Measurements from ENCODE around the gene DPH1.
A peak's percentile ranks its signal among the peaks of the same experiment; 100 is the strongest.

Gene DPH1

GRCh38 chr17:2023256-2023655, 6.7 kb upstream of the DPH1 start:
- no peaks in the 10 kb centered on the region for H3K4me1 ChIP-seq
- H3K27me3 ChIP-seq (ENCODE audit: control insufficient read depth, insufficient read depth, low read length) = no peaks in the 10 kb centered on the region
- no peaks in the 10 kb centered on the region for H3K36me3 ChIP-seq (ENCODE audit: control insufficient read depth, insufficient read depth, low read length)
- TF ChIP-seq CTCF (IDR thresholded peaks at IDR 0.05) = no peak
- no peaks in the 10 kb centered on the region for H3K79me2 ChIP-seq
- no peak overlapping the region for H2AFZ ChIP-seq
- no peaks in the 10 kb centered on the region for H3K9me3 ChIP-seq (ENCODE audit: control insufficient read depth, low read length)
- no peak overlapping the region for H3K27ac ChIP-seq
- no peak overlapping the region for H3K4me2 ChIP-seq (ENCODE audit: low read length)
- H3K4me3 ChIP-seq (ENCODE audit: low read depth, low read length) = no peak overlapping the region
- no peak overlapping the region for H3K9ac ChIP-seq

GRCh38 chr17:2023692-2024571, 6.0 kb upstream of the DPH1 start:
- TF ChIP-seq CTCF (IDR thresholded peaks at IDR 0.05) = no peak
- peak overlapping the region; percentile 83 for H3K4me2 ChIP-seq (ENCODE audit: low read length)
- H3K27ac ChIP-seq = no peak overlapping the region
- H3K9me3 ChIP-seq (ENCODE audit: control insufficient read depth, low read length) = no peaks in the 10 kb centered on the region
- H3K79me2 ChIP-seq = no peaks in the 10 kb centered on the region
- H2AFZ ChIP-seq = peak overlapping the region; percentile 84
- no peaks in the 10 kb centered on the region for H3K27me3 ChIP-seq (ENCODE audit: control insufficient read depth, insufficient read depth, low read length)
- no peaks in the 10 kb centered on the region for H3K36me3 ChIP-seq (ENCODE audit: control insufficient read depth, insufficient read depth, low read length)
- no peaks in the 10 kb centered on the region for H3K4me1 ChIP-seq
- H3K4me3 ChIP-seq (ENCODE audit: low read depth, low read length) = peak overlapping the region; percentile 54
- H3K9ac ChIP-seq = no peak overlapping the region

GRCh38 chr17:2024572-2025219, 5.3 kb upstream of the DPH1 start:
- Histone ChIP-seq H3K9me3 (ENCODE audit: control insufficient read depth, low read length) (no peaks in the 10 kb centered on the region), H3K36me3 (ENCODE audit: control insufficient read depth, insufficient read depth, low read length) (no peaks in the 10 kb centered on the region), H3K4me3 (ENCODE audit: low read depth, low read length) (peak overlapping the region; percentile 54), H3K4me2 (ENCODE audit: low read length) (peak overlapping the region; percentile 83), H3K4me1 (no peaks in the 10 kb centered on the region), H3K9ac (no peak overlapping the region), H3K79me2 (no peaks in the 10 kb centered on the region), H3K27me3 (ENCODE audit: control insufficient read depth, insufficient read depth, low read length) (no peaks in the 10 kb centered on the region), H2AFZ (peak overlapping the region; percentile 84), H3K27ac (no peak overlapping the region)
- TF ChIP-seq CTCF (IDR thresholded peaks at IDR 0.05) = no peak

GRCh38 chr17:2025220-2025621, 4.7 kb upstream of the DPH1 start, which contains the start of gene RTN4RL1:
TSS of gene RTN4RL1 (minus strand) at chr17:2025334. CDS start at chr17:2024865, 469 bp downstream.
- H3K27ac ChIP-seq = no peak within 1 kb of the TSS
- H2AFZ ChIP-seq = peak within 1 kb of the TSS; percentile 84
- H3K27me3 ChIP-seq (ENCODE audit: control insufficient read depth, insufficient read depth, low read length) = no peaks in the 10 kb centered on the region
- peak within 1 kb of the TSS; percentile 83 for H3K4me2 ChIP-seq (ENCODE audit: low read length)
- H3K4me3 ChIP-seq (ENCODE audit: low read depth, low read length) = peak within 1 kb of the TSS; percentile 54
- no peaks in the 10 kb centered on the region for H3K4me1 ChIP-seq
- H3K36me3 ChIP-seq (ENCODE audit: control insufficient read depth, insufficient read depth, low read length) = no peaks in the 10 kb centered on the region
- no peaks in the 10 kb centered on the region for H3K9me3 ChIP-seq (ENCODE audit: control insufficient read depth, low read length)
- TF ChIP-seq CTCF (IDR thresholded peaks at IDR 0.05) = no peak
- H3K79me2 ChIP-seq = no peaks in the 10 kb centered on the region
- no peak within 1 kb of the TSS for H3K9ac ChIP-seq

Measured in parathyroid adenoma (tissue), 2 donors.